MCF 10A (cell line): ENCODE results near the gene VSIG4. TPM values are rescaled to one million over a fixed set of nuclear protein-coding genes. Genes with fewer than 3 reads are reported as not detected.
A peak's percentile ranks its signal among the peaks of the same experiment; 100 is the strongest.

Experiments used
- BruUV-seq: library from RNA; stranded (reverse); fragments of 400-500 nt; replicated peaks from 2 replicates; lab custom pipeline; 2021; lab: Mats Ljungman, UMichigan
- CTCF ChIA-PET: fragments of 300-600 bp; sonication (Branson Sonifier 250); formaldehyde crosslinking; extraction: SDS; loops from one replicate; lab custom pipeline; 2021; ENCODE audit warnings: antibody characterized with exemption, inconsistent platforms; lab: Yijun Ruan, JAX
- POLR2A ChIA-PET: fragments of 300-600, 350-650 bp; sonication (Branson Sonifier 250); formaldehyde crosslinking; extraction: SDS; loops from one replicate; lab custom pipeline; 2020; ENCODE audit warnings: antibody characterized with exemption, inconsistent platforms; lab: Yijun Ruan, JAX
- DNase-seq: peaks from one replicate; pipeline ENCODE4 v3.0.0-alpha.2; 2018; ENCODE audit not compliant: unreplicated experiment
- H3K27ac Mint-ChIP-seq: one replicate; pipeline ENCODE4 v1.8.0; 2022; ENCODE audit warnings: mild to moderate bottlenecking, low read depth, mixed read lengths; ENCODE audit not compliant: unreplicated experiment
- H3K27me3 Mint-ChIP-seq: one replicate; pipeline ENCODE4 v1.8.0; 2022; ENCODE audit warnings: mixed read lengths; ENCODE audit not compliant: insufficient read depth, unreplicated experiment
- H3K36me3 Mint-ChIP-seq: one replicate; pipeline ENCODE4 v1.8.0; 2022; ENCODE audit warnings: mild to moderate bottlenecking, moderate library complexity, mixed read lengths; ENCODE audit not compliant: insufficient read depth, unreplicated experiment
- H3K4me1 Mint-ChIP-seq: one replicate; pipeline ENCODE4 v1.8.0; 2022; ENCODE audit warnings: mixed read lengths; ENCODE audit not compliant: insufficient read depth, unreplicated experiment
- H3K4me3 Mint-ChIP-seq: one replicate; pipeline ENCODE4 v1.8.0; 2022; ENCODE audit warnings: mild to moderate bottlenecking, moderate library complexity, mixed read lengths; ENCODE audit not compliant: unreplicated experiment
- H3K9me3 Mint-ChIP-seq: one replicate; pipeline ENCODE4 v1.8.0; 2022; ENCODE audit warnings: mixed read lengths; ENCODE audit not compliant: unreplicated experiment
- CTCF ChIP-seq: fragments of 200-600 bp; IDR thresholded peaks from one replicate; pipeline ENCODE4 v1.8.0; 2022; ENCODE audit warnings: antibody characterized with exemption, mild to moderate bottlenecking; ENCODE audit not compliant: unreplicated experiment
- intact Hi-C: fragments of 100-400 bp; cut with micrococcal nuclease; formaldehyde crosslinking; loops from 2 replicates; pipeline ENCODE4 v1.14.1; 2022
- total RNA-seq: library from RNA; stranded (reverse); gene quantifications from 2 replicates; pipeline ENCODE4 v1.2.3, GENCODE V29; 2022

Gene VSIG4
- total RNA-seq, 1 experiment from 2014 or later, result not detected

DNA sequence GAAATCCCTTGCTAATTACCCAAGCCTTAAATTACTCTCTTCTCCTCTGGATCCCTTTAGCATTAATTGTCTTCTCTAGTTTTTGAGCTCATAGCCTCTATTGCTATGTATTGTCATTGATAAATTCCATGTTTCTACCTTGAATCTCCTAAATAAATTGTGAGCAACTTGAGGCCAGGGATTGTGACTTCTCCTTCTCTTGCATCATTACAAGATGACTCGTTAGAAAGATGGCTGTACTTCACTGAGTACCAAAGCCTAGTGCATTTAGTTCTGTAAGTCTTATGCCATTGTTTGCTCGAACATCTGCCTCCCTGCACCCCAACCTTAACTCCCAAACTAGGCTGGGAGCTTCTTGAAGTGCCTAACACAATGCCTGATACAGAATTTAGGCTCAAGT, 15.3 kb downstream of the VSIG4 start:
- intact Hi-C loops, result no loop called here
- no peak for DNase-seq
- no peaks in the 10 kb centered on the region for H3K4me1 Mint-ChIP-seq
- no peak overlapping the region for H3K27ac Mint-ChIP-seq
- BruUV-seq, result no TSS peak
- POLR2A ChIA-PET, result no interaction called here
- H3K4me3 Mint-ChIP-seq, result no peak overlapping the region
- no peak for TF ChIP-seq CTCF
- CTCF ChIA-PET, result interaction anchor here (0.9 kb wide), 1 partner anchor 28 kb away, joined by 3 read pairs; no protein-coding TSS in a partner anchor
- no peaks in the 10 kb centered on the region for H3K9me3 Mint-ChIP-seq
- H3K27me3 Mint-ChIP-seq, result no peaks in the 10 kb centered on the region
- H3K36me3 Mint-ChIP-seq, result no peaks in the 10 kb centered on the region

GRCh38 chrX:66024092-66024467, 15.8 kb downstream of the VSIG4 start:
- CTCF ChIA-PET, result interaction anchor here (0.9 kb wide), 1 partner anchor 29 kb away, joined by 3 read pairs; no protein-coding TSS in a partner anchor
- no peak for DNase-seq
- Mint-ChIP-seq H3K27ac (no peak overlapping the region), H3K4me1 (no peaks in the 10 kb centered on the region), H3K36me3 (no peaks in the 10 kb centered on the region), H3K4me3 (no peak overlapping the region), H3K27me3 (no peaks in the 10 kb centered on the region), H3K9me3 (no peaks in the 10 kb centered on the region)
- POLR2A ChIA-PET, result no interaction called here
- TF ChIP-seq CTCF, result no peak
- intact Hi-C loops, result no loop called here
- BruUV-seq, result no TSS peak

DNA sequence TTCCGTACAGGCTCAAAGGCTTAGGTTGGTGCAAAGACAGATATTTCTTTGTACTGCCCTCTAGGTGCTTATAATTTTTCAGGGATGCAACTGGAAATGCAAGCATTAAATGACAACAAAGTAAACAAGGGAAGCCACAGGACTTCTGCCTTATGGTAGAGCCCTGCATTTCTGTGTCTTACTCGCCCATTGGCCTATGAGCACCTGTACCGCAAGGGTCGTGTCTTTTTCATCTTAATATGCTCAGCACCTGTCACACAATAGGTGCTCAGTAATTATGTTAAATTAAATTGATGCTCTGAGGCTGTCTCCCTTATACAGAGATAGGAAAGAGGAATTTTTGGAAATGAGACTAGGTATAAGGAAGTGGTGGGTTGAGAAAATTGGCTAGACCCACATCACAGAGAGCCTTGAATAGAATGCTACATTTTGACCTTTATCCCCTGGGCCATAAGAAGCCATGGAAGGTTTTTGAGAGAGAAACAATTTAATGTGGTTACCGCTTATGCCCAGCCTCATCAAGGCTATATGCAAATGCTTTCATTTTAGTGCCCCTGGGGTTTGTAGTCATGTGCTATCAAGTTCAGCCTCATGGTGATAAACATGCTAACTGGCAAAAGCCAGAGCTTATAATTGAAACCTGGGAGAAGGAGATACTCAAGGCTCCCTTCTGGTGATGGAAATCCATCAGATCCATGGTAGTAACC, 16.3 kb downstream of the VSIG4 start:
- CTCF ChIA-PET, result interaction anchor here (0.9 kb wide), 1 partner anchor 29 kb away, joined by 3 read pairs; no protein-coding TSS in a partner anchor
- Mint-ChIP-seq H3K9me3 (no peaks in the 10 kb centered on the region), H3K27me3 (no peaks in the 10 kb centered on the region), H3K36me3 (no peaks in the 10 kb centered on the region), H3K27ac (no peak overlapping the region), H3K4me3 (no peak overlapping the region), H3K4me1 (no peaks in the 10 kb centered on the region)
- POLR2A ChIA-PET, result no interaction called here
- TF ChIP-seq CTCF, result no peak
- no TSS peak for BruUV-seq
- DNase-seq, result no peak
- intact Hi-C loops, result no loop called here

DNA sequence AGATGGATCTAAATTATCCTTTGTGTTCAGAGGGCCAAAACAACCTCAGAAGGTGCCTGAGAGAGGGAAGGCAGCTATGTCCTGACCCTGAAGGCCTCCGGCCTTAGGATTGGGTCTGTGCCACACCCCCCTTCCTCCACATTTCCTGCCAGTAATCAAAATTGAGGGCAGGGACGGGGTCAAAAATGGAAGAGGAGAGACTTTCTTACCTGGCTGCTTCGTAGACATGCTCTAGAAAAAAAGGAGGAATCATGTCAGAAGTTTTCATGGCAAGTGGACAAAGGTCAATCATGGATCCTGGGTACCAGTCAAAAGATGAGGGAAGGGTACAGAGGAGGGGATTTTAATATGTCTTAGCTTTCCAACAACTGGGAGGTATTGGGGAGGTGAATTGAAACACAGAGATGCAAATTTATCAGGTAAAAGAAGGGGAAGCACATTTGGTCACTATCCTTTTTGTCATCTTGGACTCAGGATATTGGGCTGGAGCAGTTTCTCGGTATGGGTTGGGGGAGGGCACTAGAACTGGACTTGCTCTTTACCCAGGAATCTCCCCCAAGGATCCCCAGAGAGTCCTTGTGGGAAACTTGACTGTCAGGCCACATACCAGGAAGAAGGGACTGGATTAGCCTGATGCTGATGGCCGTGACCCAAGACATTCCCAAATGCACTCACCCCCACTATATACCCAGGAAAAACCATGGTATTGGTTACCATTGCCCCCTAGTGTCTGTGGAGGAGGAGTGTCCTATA, 17.1 kb downstream of the VSIG4 start:
- no peak for TF ChIP-seq CTCF
- BruUV-seq, result no TSS peak
- Mint-ChIP-seq H3K9me3 (no peaks in the 10 kb centered on the region), H3K4me1 (no peaks in the 10 kb centered on the region), H3K36me3 (no peaks in the 10 kb centered on the region), H3K4me3 (no peak overlapping the region), H3K27ac (no peak overlapping the region), H3K27me3 (no peaks in the 10 kb centered on the region)
- CTCF ChIA-PET, result no interaction called here
- intact Hi-C loops, result no loop called here
- peak; percentile 6 for DNase-seq
- POLR2A ChIA-PET, result no interaction called here
